Stimulated activated CD4-positive, alpha-beta T cell treated with anti-CD3 and anti-CD28 coated beads, Interleukin-12 subunit alpha, Interleukin-12 subunit beta, amount 100 ng/mL, for 4 hours (primary cell): ENCODE results near the gene ZNRF2.

Experiments used
- DNase-seq: peaks from one replicate; pipeline ENCODE4 v3.0.0-alpha.2; 2020

Gene ZNRF2

GRCh38 chr7:30412782-30413504, 128.5 kb downstream of the ZNRF2 start:
- DNase-seq, result no peak

GRCh38 chr7:30413864-30414263, 129.5 kb downstream of the ZNRF2 start:
- DNase-seq, result no peak
